DOHH2 (cell line): ENCODE measurements around the gene UFSP1.

Experiments
- CTCF ChIP-seq: fragments of 200-600 bp; sonication (generic); IDR thresholded peaks from one replicate; pipeline ENCODE4 v1.5.1; 2014; ENCODE audit warnings: antibody characterized with exemption, mild to moderate bottlenecking, low read depth, low read length; ENCODE audit not compliant: poor library complexity, severe bottlenecking
- EZH2phosphoT487 ChIP-seq: fragments of 200-600 bp; sonication (generic); IDR thresholded peaks from 2 replicates; pipeline ENCODE4 v1.6.1; 2017; ENCODE audit warnings: borderline replicate concordance, mild to moderate bottlenecking, antibody characterized with exemption, low read length, moderate library complexity, mixed read lengths

GRCh38 chr7:100859856-100860255 is 29.7 kb downstream of the UFSP1 start:
- TF ChIP-seq CTCF (no peak), EZH2phosphoT487 (no peak)
